Measurements from ENCODE around the gene IRF2BP1. TPM values are rescaled to one million over a fixed set of nuclear protein-coding genes. Genes with fewer than 3 reads are reported as not detected.
A peak's percentile ranks its signal among the peaks of the same experiment; 100 is the strongest.

The IRF2BP1 gene
- total RNA-seq, 1 donor from 2014 or later, result 18.8 TPM

DNA sequence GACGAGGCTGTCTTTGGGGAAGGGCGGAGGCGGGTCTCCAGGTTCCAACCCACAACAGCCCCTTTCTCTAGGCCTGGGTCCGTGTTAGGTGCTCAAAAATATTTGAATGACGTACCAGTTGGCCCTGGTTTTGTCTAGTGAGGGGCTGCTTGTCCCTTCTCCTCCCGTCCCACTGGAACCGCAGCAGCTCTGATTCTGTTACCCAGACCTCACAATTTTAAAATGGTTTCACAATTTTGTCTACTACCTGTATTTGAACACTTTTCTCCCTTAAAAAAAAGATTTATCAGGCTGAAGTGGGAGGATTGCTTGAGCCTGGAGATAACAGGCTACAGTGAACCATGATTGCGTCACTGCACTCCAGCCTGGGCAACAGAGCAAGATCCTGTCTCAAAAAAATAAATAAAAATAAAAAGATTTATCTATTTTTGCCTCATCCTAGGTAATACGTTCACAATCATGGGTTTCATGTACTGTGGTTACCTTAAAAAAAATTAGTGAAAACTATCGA lies 1.3 kb upstream of the IRF2BP1 start:
- no peak for TF ChIP-seq EZH2 (IDR thresholded peaks at IDR 0.05; ENCODE audit: insufficient read depth, low read length)
- TF ChIP-seq, protein P1, sequence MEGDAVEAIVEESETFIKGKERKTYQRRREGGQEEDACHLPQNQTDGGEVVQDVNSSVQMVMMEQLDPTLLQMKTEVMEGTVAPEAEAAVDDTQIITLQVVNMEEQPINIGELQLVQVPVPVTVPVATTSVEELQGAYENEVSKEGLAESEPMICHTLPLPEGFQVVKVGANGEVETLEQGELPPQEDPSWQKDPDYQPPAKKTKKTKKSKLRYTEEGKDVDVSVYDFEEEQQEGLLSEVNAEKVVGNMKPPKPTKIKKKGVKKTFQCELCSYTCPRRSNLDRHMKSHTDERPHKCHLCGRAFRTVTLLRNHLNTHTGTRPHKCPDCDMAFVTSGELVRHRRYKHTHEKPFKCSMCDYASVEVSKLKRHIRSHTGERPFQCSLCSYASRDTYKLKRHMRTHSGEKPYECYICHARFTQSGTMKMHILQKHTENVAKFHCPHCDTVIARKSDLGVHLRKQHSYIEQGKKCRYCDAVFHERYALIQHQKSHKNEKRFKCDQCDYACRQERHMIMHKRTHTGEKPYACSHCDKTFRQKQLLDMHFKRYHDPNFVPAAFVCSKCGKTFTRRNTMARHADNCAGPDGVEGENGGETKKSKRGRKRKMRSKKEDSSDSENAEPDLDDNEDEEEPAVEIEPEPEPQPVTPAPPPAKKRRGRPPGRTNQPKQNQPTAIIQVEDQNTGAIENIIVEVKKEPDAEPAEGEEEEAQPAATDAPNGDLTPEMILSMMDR (IDR thresholded peaks at IDR 0.05; ENCODE audit: insufficient read depth, low read depth, low read length), result no peak
- Histone ChIP-seq H4K20me1 (ENCODE audit: insufficient read depth, low read length) (peaks cover 25% of the 10 kb centered on the region), H3K27ac (ENCODE audit: low read depth, low read length) (peak overlapping the region; percentile 90), H2AFZ (ENCODE audit: low read depth, low read length) (peak overlapping the region; percentile 89), H3K4me1 (ENCODE audit: insufficient read depth, low read length) (peaks cover 24% of the 10 kb centered on the region), H3K36me3 (ENCODE audit: insufficient read depth, low read length) (no peaks in the 10 kb centered on the region), H3K27me3 (ENCODE audit: insufficient read depth, low read length) (no peaks in the 10 kb centered on the region), H3K9ac (ENCODE audit: low read length) (peak overlapping the region; percentile 85), H3K79me2 (ENCODE audit: insufficient read depth, low read length) (peaks cover 24% of the 10 kb centered on the region), H3K4me2 (ENCODE audit: low read length) (peak overlapping the region; percentile 89), H3K9me3 (ENCODE audit: insufficient read depth, low read depth, low read length) (no peaks in the 10 kb centered on the region), H3K4me3 (ENCODE audit: insufficient read depth, low read depth, low read length) (peak overlapping the region; percentile 65)
- DNase-seq (ENCODE audit: low read depth), result no peak
- H3K36me3 Mint-ChIP-seq (ENCODE audit: low read depth, unreplicated experiment), result peaks cover 7% of the 10 kb centered on the region
- H3K27me3 Mint-ChIP-seq (ENCODE audit: low read depth, unreplicated experiment), result no peaks in the 10 kb centered on the region
- peak overlapping the region; percentile 98 for H3K27ac Mint-ChIP-seq (ENCODE audit: unreplicated experiment)
- no peaks in the 10 kb centered on the region for H3K9me3 Mint-ChIP-seq (ENCODE audit: unreplicated experiment)
- H3K4me3 Mint-ChIP-seq (ENCODE audit: unreplicated experiment), result peak overlapping the region; percentile 93
- FAIRE-seq, result no peak
- H3K4me1 Mint-ChIP-seq (ENCODE audit: low read depth, unreplicated experiment), result peaks cover 4% of the 10 kb centered on the region

GRCh38 chr19:45886427-45887199 lies 672 bp upstream of the IRF2BP1 start:
- Histone ChIP-seq H3K4me3 (ENCODE audit: insufficient read depth, low read depth, low read length) (peak overlapping the region; percentile 65), H4K20me1 (ENCODE audit: insufficient read depth, low read length) (peaks cover 31% of the 10 kb centered on the region), H3K9ac (ENCODE audit: low read length) (peak overlapping the region; percentile 85), H3K79me2 (ENCODE audit: insufficient read depth, low read length) (peaks cover 24% of the 10 kb centered on the region), H3K27ac (ENCODE audit: low read depth, low read length) (peak overlapping the region; percentile 90), H3K9me3 (ENCODE audit: insufficient read depth, low read depth, low read length) (no peaks in the 10 kb centered on the region), H3K36me3 (ENCODE audit: insufficient read depth, low read length) (no peaks in the 10 kb centered on the region), H3K4me1 (ENCODE audit: insufficient read depth, low read length) (peaks cover 24% of the 10 kb centered on the region), H2AFZ (ENCODE audit: low read depth, low read length) (peak overlapping the region; percentile 89), H3K27me3 (ENCODE audit: insufficient read depth, low read length) (no peaks in the 10 kb centered on the region), H3K4me2 (ENCODE audit: low read length) (peak overlapping the region; percentile 89)
- DNase-seq (ENCODE audit: low read depth) (peak; percentile 85), FAIRE-seq (peak; percentile 52)
- TF ChIP-seq EZH2 (IDR thresholded peaks at IDR 0.05; ENCODE audit: insufficient read depth, low read length), result no peak
- TF ChIP-seq, protein P1 (IDR thresholded peaks at IDR 0.05; ENCODE audit: insufficient read depth, low read depth, low read length), result no peak
- H3K4me3 Mint-ChIP-seq (ENCODE audit: unreplicated experiment), result peak overlapping the region; percentile 93
- peak overlapping the region; percentile 98 for H3K27ac Mint-ChIP-seq (ENCODE audit: unreplicated experiment)
- H3K27me3 Mint-ChIP-seq (ENCODE audit: low read depth, unreplicated experiment), result no peaks in the 10 kb centered on the region
- peaks cover 8% of the 10 kb centered on the region for H3K4me1 Mint-ChIP-seq (ENCODE audit: low read depth, unreplicated experiment)
- peaks cover 6% of the 10 kb centered on the region for H3K36me3 Mint-ChIP-seq (ENCODE audit: low read depth, unreplicated experiment)
- no peaks in the 10 kb centered on the region for H3K9me3 Mint-ChIP-seq (ENCODE audit: unreplicated experiment)

Measured in astrocyte (in vitro differentiated cells and primary cell).